PC-3 (cell line): ENCODE data around the gene EI24. TPM values are rescaled to one million over a fixed set of nuclear protein-coding genes. Genes with fewer than 3 reads are reported as not detected.

ENCODE experiments used
- ATAC-seq: fragments of 200-7000 bp; cut with Tn5 transposase; 2 replicates; pipeline ENCODE4 v1.9.1; 2020; ENCODE audit warnings: mild to moderate bottlenecking, moderate library complexity
- BruUV-seq: library from RNA; stranded (reverse); fragments of 400-500 nt; replicated peaks from 2 replicates; lab custom pipeline; 2021; lab: Mats Ljungman, UMichigan
- CTCF ChIA-PET: fragments of 300-600 bp; sonication (Branson Sonifier 250); formaldehyde crosslinking; loops from one replicate; lab custom pipeline; 2022; ENCODE audit warnings: antibody characterized with exemption; lab: Charles Lee
- POLR2A ChIA-PET: fragments of 300-600 bp; sonication (Branson Sonifier 250); formaldehyde crosslinking; loops from one replicate; lab custom pipeline; 2022; ENCODE audit warnings: antibody characterized with exemption; ENCODE audit not compliant: unreplicated experiment; lab: Charles Lee
- DNase-seq: peaks from one replicate; pipeline ENCODE4 v3.0.0-alpha.2; 2015
- H2AFZ ChIP-seq: fragments of 300-600 bp; sonication (generic); 2 replicates; pipeline ENCODE4 v1.6.0; 2016; ENCODE audit warnings: antibody characterized with exemption, low read length
- H3F3A ChIP-seq: fragments of 300-600 bp; sonication (generic); one replicate; pipeline ENCODE4 v1.6.0; 2017; ENCODE audit warnings: antibody characterized with exemption, low read length, control low read depth, mild to moderate bottlenecking; ENCODE audit not compliant: unreplicated experiment
- H3K27ac ChIP-seq: fragments of 300-600 bp; sonication (generic); 2 replicates; pipeline ENCODE4 v1.5.1; 2016; ENCODE audit warnings: mild to moderate bottlenecking, low read length
- H3K27me3 ChIP-seq: fragments of 300-600 bp; sonication (generic); 2 replicates; pipeline ENCODE4 v1.6.1; 2016; ENCODE audit warnings: low read length, mixed read lengths
- H3K36me3 ChIP-seq: fragments of 300-600 bp; sonication (generic); 2 replicates; pipeline ENCODE4 v1.6.1; 2016; ENCODE audit warnings: low read depth, mixed run types, low read length, mixed read lengths
- H3K4me1 ChIP-seq: fragments of 300-600 bp; sonication (generic); 2 replicates; pipeline ENCODE4 v1.5.1; 2016; ENCODE audit warnings: low read length; ENCODE audit not compliant: insufficient read depth
- H3K4me2 ChIP-seq: fragments of 300-600 bp; sonication (generic); 2 replicates; pipeline ENCODE4 v1.6.0; 2016; ENCODE audit warnings: low read length
- H3K4me3 ChIP-seq: fragments of 300-600 bp; sonication (generic); 2 replicates; pipeline ENCODE4 v1.5.1; 2016; ENCODE audit warnings: mild to moderate bottlenecking, low read length, mixed read lengths
- H3K79me2 ChIP-seq: fragments of 300-600 bp; sonication (generic); 2 replicates; pipeline ENCODE4 v1.6.1; 2017; ENCODE audit warnings: low read length, mixed read lengths
- H3K9ac ChIP-seq: fragments of 300-600 bp; sonication (generic); 2 replicates; pipeline ENCODE4 v1.6.0; 2016; ENCODE audit warnings: mild to moderate bottlenecking, low read length
- H3K9me2 ChIP-seq: fragments of 300-600 bp; sonication (generic); replicated peaks from 2 replicates; pipeline ENCODE4 v1.6.1; 2016; ENCODE audit warnings: mixed run types, low read length, mixed read lengths
- H3K9me3 ChIP-seq: fragments of 300-600 bp; sonication (generic); 2 replicates; pipeline ENCODE4 v1.6.1; 2016; ENCODE audit warnings: low read length, mixed read lengths
- H4K20me1 ChIP-seq: fragments of 300-600 bp; sonication (generic); 2 replicates; pipeline ENCODE4 v1.6.1; 2016; ENCODE audit warnings: low read length, mixed read lengths
- CTCF ChIP-seq: fragments of 300-600 bp; sonication (generic); conservative IDR thresholded peaks from 2 replicates; pipeline ENCODE4 v1.5.1; 2017; ENCODE audit warnings: antibody characterized with exemption, low read depth, mild to moderate bottlenecking, low read length
- EZH2 ChIP-seq: fragments of 300-600 bp; sonication (generic); IDR thresholded peaks from one replicate; pipeline ENCODE4 v1.6.1; 2017; ENCODE audit warnings: antibody characterized with exemption, mild to moderate bottlenecking, low read length; ENCODE audit not compliant: unreplicated experiment
- EZH2phosphoT487 ChIP-seq: fragments of 300-600 bp; sonication (generic); IDR thresholded peaks from 2 replicates; pipeline ENCODE4 v1.6.1; 2018; ENCODE audit warnings: mild to moderate bottlenecking, antibody characterized with exemption, low read length, borderline replicate concordance
- intact Hi-C: fragments of 100-400 bp; cut with micrococcal nuclease; formaldehyde crosslinking; loops from 2 replicates; pipeline ENCODE4 v1.9.0; 2023
- total RNA-seq: library from RNA; depleted of rRNA; stranded (reverse); fragments of >200 nt; gene quantifications from 2 replicates; pipeline ENCODE4 v1.2.3, GENCODE V29; 2014

Gene EI24
- total RNA-seq, 1 experiment from 2014 or later: 154 TPM

- no peaks in the 10 kb centered on the region for H3K9me2 ChIP-seq
- H3K9me3 ChIP-seq: no peaks in the 10 kb centered on the region
- CTCF ChIA-PET: interaction anchor here (0.5 kb wide), 1 partner anchor 638 kb away, joined by 4 read pairs; no protein-coding TSS in a partner anchor
- POLR2A ChIA-PET: no interaction called here
- H3K79me2 ChIP-seq: peaks cover 26% of the 10 kb centered on the region
- peak overlapping the region; percentile 80 for H3K4me3 ChIP-seq
- no TSS peak for BruUV-seq
- H3K27me3 ChIP-seq: no peaks in the 10 kb centered on the region
- DNase-seq (peak; percentile 96), ATAC-seq (peak; percentile 65)
- peaks cover 34% of the 10 kb centered on the region for H3K4me1 ChIP-seq
- peak overlapping the region; percentile 92 for H3K4me2 ChIP-seq
- TF ChIP-seq CTCF (no peak), EZH2 (no peak), EZH2phosphoT487 (no peak)
- no peaks in the 10 kb centered on the region for H4K20me1 ChIP-seq
- intact Hi-C loops: loop anchor here (1.0 to 5.0 kb wide), 3 partner anchors 33 to 262 kb away; partner anchors contain the start of genes HYLS1 and STT3A
- peak overlapping the region; percentile 81 for H2AFZ ChIP-seq
- peak overlapping the region; percentile 89 for H3K9ac ChIP-seq
- peaks cover 27% of the 10 kb centered on the region; the same call in 1 of the 2 replicates for H3K36me3 ChIP-seq
- peaks cover 3% of the 10 kb centered on the region for H3F3A ChIP-seq
- peak overlapping the region; percentile 89 for H3K27ac ChIP-seq
Measured at GRCh38 chr11:125625630-125626287, 56.5 kb downstream of the EI24 start.

GRCh38 chr11:125626288-125626950 is 57.1 kb downstream of the EI24 start:
- peak; percentile 70 for TF ChIP-seq CTCF
- TF ChIP-seq EZH2phosphoT487: no peak
- H3K4me2 ChIP-seq: peak overlapping the region; percentile 92
- peaks cover 3% of the 10 kb centered on the region for H3F3A ChIP-seq
- ChIA-PET POLR2A (interaction anchor here (0.7 kb wide), 1 partner anchor 10 kb away, joined by 4 read pairs; no protein-coding TSS in a partner anchor), CTCF (interaction anchor here (0.7 kb wide), 1 partner anchor 83 kb away, joined by 3 read pairs; no protein-coding TSS in a partner anchor)
- H3K9me2 ChIP-seq: no peaks in the 10 kb centered on the region
- no peaks in the 10 kb centered on the region for H3K9me3 ChIP-seq
- intact Hi-C loops: loop anchor here (1.0 to 5.0 kb wide), 2 partner anchors 248 to 261 kb away; partner anchors contain the start of gene HYLS1
- H4K20me1 ChIP-seq: no peaks in the 10 kb centered on the region
- peak overlapping the region; percentile 81 for H2AFZ ChIP-seq
- ATAC-seq (peak; percentile 17), DNase-seq (peak; percentile 96)
- H3K4me3 ChIP-seq: peak overlapping the region; percentile 80
- peaks cover 26% of the 10 kb centered on the region; the same call in 1 of the 2 replicates for H3K36me3 ChIP-seq
- H3K27me3 ChIP-seq: no peaks in the 10 kb centered on the region
- TSS peak; percentile 23 for BruUV-seq
- peak overlapping the region; percentile 89 for H3K9ac ChIP-seq
- H3K27ac ChIP-seq: peak overlapping the region; percentile 89
- peaks cover 31% of the 10 kb centered on the region for H3K4me1 ChIP-seq
- H3K79me2 ChIP-seq: peaks cover 26% of the 10 kb centered on the region
